ENCODE measurements around the gene NPHP4.

The NPHP4 gene

GRCh38 chr1:5845376-5845775 lies 146.8 kb downstream of the NPHP4 start:
- DNase-seq, result no peak

- no peak for DNase-seq
Observed at GRCh38 chr1:5844442-5844841, 147.8 kb downstream of the NPHP4 start.

- DNase-seq, result no peak
Observed at GRCh38 chr1:5843521-5844096, 148.6 kb downstream of the NPHP4 start.

- DNase-seq, result no peak
Observed at GRCh38 chr1:5842679-5843078, 149.5 kb downstream of the NPHP4 start.

GRCh38 chr1:5840551-5841001 lies 151.6 kb downstream of the NPHP4 start:
- no peak for DNase-seq

- no peak for DNase-seq
Observed at GRCh38 chr1:5839881-5840550, 152.2 kb downstream of the NPHP4 start.

GRCh38 chr1:5839161-5839880 lies 152.9 kb downstream of the NPHP4 start:
- DNase-seq, result no peak

- DNase-seq, result no peak
Observed at GRCh38 chr1:5837976-5838653, 154.1 kb downstream of the NPHP4 start.

GRCh38 chr1:5836776-5837440 lies 155.3 kb downstream of the NPHP4 start:
- no peak for DNase-seq

GRCh38 chr1:5835179-5835562 lies 157.1 kb downstream of the NPHP4 start:
- no peak for DNase-seq

GRCh38 chr1:5834477-5835178 lies 157.6 kb downstream of the NPHP4 start:
- no peak for DNase-seq

GRCh38 chr1:5833911-5834310 lies 158.3 kb downstream of the NPHP4 start:
- no peak for DNase-seq

GRCh38 chr1:5832916-5833895 lies 159.0 kb downstream of the NPHP4 start:
- no peak for DNase-seq

GRCh38 chr1:5831600-5832335 lies 160.5 kb downstream of the NPHP4 start:
- no peak for DNase-seq

GRCh38 chr1:5830771-5831599 lies 161.2 kb downstream of the NPHP4 start:
- no peak for DNase-seq

- DNase-seq, result no peak
Observed at GRCh38 chr1:5829414-5829813, 162.8 kb downstream of the NPHP4 start.

GRCh38 chr1:5828308-5828935 lies 163.8 kb downstream of the NPHP4 start:
- DNase-seq, result no peak

GRCh38 chr1:5827516-5827915 lies 164.7 kb downstream of the NPHP4 start:
- no peak for DNase-seq

GRCh38 chr1:5826601-5827000 lies 165.6 kb downstream of the NPHP4 start:
- DNase-seq, result no peak

Data from left hindlimb (tissue), 1 donor.